Measurements from ENCODE around the gene NUP88. TPM values are rescaled to one million over a fixed set of nuclear protein-coding genes. Genes with fewer than 3 reads are reported as not detected.
A peak's percentile ranks its signal among the peaks of the same experiment; 100 is the strongest.
"Not testable (repeated sequence)": the region's sequence is repeated elsewhere in the genome, so short reads cannot be mapped to it uniquely, and the experiment has no call there.

NUP88 gene
- 100 to 1,000 TPM in 1 of 2 donors, 10 to 100 TPM in 1; 97.4 to 103 TPM for total RNA-seq

- no peaks in the 10 kb centered on the region for H3K27me3 Mint-ChIP-seq (ENCODE audit: low read depth)
- H3K36me3 Mint-ChIP-seq (ENCODE audit: insufficient read depth in 2 of 2): peaks cover 9 to 23% of the 10 kb centered on the region in 2 donors
- peak within 1 kb of the TSS; percentile 96 for H3K27ac Mint-ChIP-seq
- H3K4me1 Mint-ChIP-seq (ENCODE audit: low read depth): peaks cover 59% of the 10 kb centered on the region
- ATAC-seq (replicated peaks in 1 of 2) (peak; percentile 93 to 94), DNase-seq (peak; percentile 96 to 98)
- H3K4me3 Mint-ChIP-seq: peak within 1 kb of the TSS; percentile 96 to 97
- no peaks in the 10 kb centered on the region for H3K9me3 Mint-ChIP-seq
Observed at GRCh38 chr17:5419356-5419958, at the start of gene NUP88. Gene NUP88 (minus strand): TSS chr17:5419662. CDS start chr17:5419650, 12 bp downstream.

GRCh38 chr17:5468075-5468473, 48.6 kb upstream of the NUP88 start:
- peaks cover 3 to 7% of the 10 kb centered on the region in 2 donors for H3K36me3 Mint-ChIP-seq (ENCODE audit: insufficient read depth in 2 of 2)
- H3K4me1 Mint-ChIP-seq (ENCODE audit: low read depth): peaks cover 47% of the 10 kb centered on the region
- ATAC-seq (replicated peaks in 1 of 2) (peak; percentile 21 to 24), DNase-seq (peak in 1 of 2 donors; percentile 14)
- no peaks in the 10 kb centered on the region for H3K9me3 Mint-ChIP-seq
- no peaks in the 10 kb centered on the region for H3K27me3 Mint-ChIP-seq (ENCODE audit: low read depth)
- peak overlapping the region; percentile 60 for H3K27ac Mint-ChIP-seq
- peak overlapping the region; percentile 83 to 88 for H3K4me3 Mint-ChIP-seq

DNA sequence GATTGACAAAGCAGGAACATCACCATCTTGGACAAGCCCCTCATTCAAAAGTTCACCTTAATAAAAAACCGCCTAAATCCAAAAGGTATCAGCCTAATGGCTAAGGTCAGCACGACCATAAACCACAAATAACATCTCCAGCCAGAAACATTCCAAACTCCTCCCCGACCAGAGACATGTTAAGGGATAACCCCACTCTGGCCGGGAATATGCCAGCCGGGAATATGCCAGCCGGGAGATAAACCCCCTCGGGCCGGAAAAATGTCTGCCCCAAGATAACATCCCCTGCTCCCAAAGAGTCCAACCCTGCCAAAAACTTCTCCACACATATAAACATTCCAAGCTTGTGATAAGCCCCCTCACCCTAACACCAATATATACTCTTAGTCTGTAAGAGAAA, 48.0 kb upstream of the NUP88 start:
- DNase-seq (no peak), ATAC-seq (replicated peaks in 1 of 2) (no peak)
- H3K4me1 Mint-ChIP-seq (ENCODE audit: low read depth): peaks cover 47% of the 10 kb centered on the region

DNA sequence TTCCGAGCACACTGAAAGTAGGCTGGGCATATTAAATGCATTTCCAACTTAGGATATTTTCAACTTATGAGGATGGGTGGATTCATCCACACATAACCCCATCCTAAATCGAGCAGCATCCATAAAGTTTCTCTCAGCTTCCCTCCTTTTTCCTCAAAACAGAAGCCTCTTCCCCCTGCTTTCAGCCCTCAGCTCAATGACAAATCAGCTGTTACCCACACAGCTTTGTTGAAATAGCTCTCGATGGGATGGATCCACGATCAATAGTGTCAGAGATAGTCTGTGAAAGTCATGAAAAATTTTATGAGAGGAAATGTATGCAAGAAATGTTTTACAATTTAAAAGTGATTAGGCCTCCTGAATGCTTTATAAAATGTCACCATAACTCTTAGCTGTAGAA, 46.8 kb upstream of the NUP88 start:
- H3K27me3 Mint-ChIP-seq (ENCODE audit: low read depth): no peaks in the 10 kb centered on the region
- H3K4me1 Mint-ChIP-seq (ENCODE audit: low read depth): peaks cover 47% of the 10 kb centered on the region
- peaks cover 3 to 7% of the 10 kb centered on the region in 2 donors for H3K36me3 Mint-ChIP-seq (ENCODE audit: insufficient read depth in 2 of 2)
- DNase-seq: no peak
- H3K27ac Mint-ChIP-seq: peak overlapping the region; percentile 27
- no peak for ATAC-seq (replicated peaks in 1 of 2)
- H3K4me3 Mint-ChIP-seq: peak overlapping the region; percentile 83 to 88
- no peaks in the 10 kb centered on the region for H3K9me3 Mint-ChIP-seq

More for the DNA sequence above, 48.0 kb upstream of the NUP88 start:
- Mint-ChIP-seq H3K9me3 (no peaks in the 10 kb centered on the region), H3K4me3 (peak overlapping the region; percentile 83 to 88), H3K36me3 (ENCODE audit: insufficient read depth in 2 of 2) (peaks cover 3 to 8% of the 10 kb centered on the region in 2 donors), H3K27me3 (ENCODE audit: low read depth) (no peaks in the 10 kb centered on the region), H3K27ac (peak overlapping the region; percentile 60)

GRCh38 chr17:5464717-5465507, 45.5 kb upstream of the NUP88 start:
- Mint-ChIP-seq H3K4me3 (no peak overlapping the region), H3K27ac (peak overlapping the region; percentile 2), H3K4me1 (ENCODE audit: low read depth) (peaks cover 43% of the 10 kb centered on the region), H3K27me3 (ENCODE audit: low read depth) (no peaks in the 10 kb centered on the region), H3K36me3 (ENCODE audit: insufficient read depth in 2 of 2) (peaks cover 5 to 15% of the 10 kb centered on the region in 2 donors), H3K9me3 (no peaks in the 10 kb centered on the region)
- ATAC-seq (replicated peaks in 1 of 2) (no peak), DNase-seq (no peak)

GRCh38 chr17:5446786-5447185, 27.3 kb upstream of the NUP88 start:
- peaks cover 2 to 31% of the 10 kb centered on the region in 2 donors for H3K36me3 Mint-ChIP-seq (ENCODE audit: insufficient read depth in 2 of 2)
- ATAC-seq (replicated peaks in 1 of 2) (no peak), DNase-seq (no peak)
- H3K4me3 Mint-ChIP-seq: no peak overlapping the region
- H3K4me1 Mint-ChIP-seq (ENCODE audit: low read depth): no peaks in the 10 kb centered on the region
- no peak overlapping the region for H3K27ac Mint-ChIP-seq
- H3K9me3 Mint-ChIP-seq: no peaks in the 10 kb centered on the region
- H3K27me3 Mint-ChIP-seq (ENCODE audit: low read depth): no peaks in the 10 kb centered on the region

- Mint-ChIP-seq H3K27me3 (ENCODE audit: low read depth) (no peaks in the 10 kb centered on the region), H3K9me3 (no peaks in the 10 kb centered on the region), H3K36me3 (ENCODE audit: insufficient read depth in 2 of 2) (peaks cover 2 to 23% of the 10 kb centered on the region in 2 donors), H3K27ac (no peak overlapping the region), H3K4me3 (no peak overlapping the region), H3K4me1 (ENCODE audit: low read depth) (peaks cover 8% of the 10 kb centered on the region)
- ATAC-seq (replicated peaks in 1 of 2): no peak
- DNase-seq: no peak
Observed at GRCh38 chr17:5444209-5444608, 24.7 kb upstream of the NUP88 start.

- Mint-ChIP-seq H3K27ac (no peak overlapping the region), H3K36me3 (ENCODE audit: insufficient read depth in 2 of 2) (peaks cover 2 to 23% of the 10 kb centered on the region in 2 donors), H3K27me3 (ENCODE audit: low read depth) (no peaks in the 10 kb centered on the region), H3K9me3 (no peaks in the 10 kb centered on the region), H3K4me3 (no peak overlapping the region), H3K4me1 (ENCODE audit: low read depth) (peaks cover 9% of the 10 kb centered on the region)
- ATAC-seq (replicated peaks in 1 of 2) (no peak), DNase-seq (no peak)
Observed at GRCh38 chr17:5443728-5444127, 24.3 kb upstream of the NUP88 start.

DNA sequence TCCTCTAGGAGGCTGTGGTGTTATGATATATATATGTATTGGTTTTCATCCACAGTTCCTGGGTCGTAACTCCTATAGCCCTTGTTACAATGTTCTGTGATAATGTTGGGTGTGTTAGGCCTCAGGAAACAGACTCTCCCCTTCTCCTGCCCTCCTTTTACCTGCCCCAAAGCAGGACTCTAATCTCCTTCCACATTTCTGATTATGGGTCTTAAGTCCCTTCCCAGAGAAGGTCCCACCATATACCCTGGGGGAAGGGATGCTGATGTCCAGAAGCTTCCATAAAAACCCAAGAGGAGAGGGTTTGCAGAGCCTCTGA, 19.9 kb upstream of the NUP88 start:
- ATAC-seq (replicated peaks in 1 of 2) (no peak), DNase-seq (no peak)
- peak overlapping the region; percentile 88 to 99 for H3K4me3 Mint-ChIP-seq
- H3K4me1 Mint-ChIP-seq (ENCODE audit: low read depth): peaks cover 45% of the 10 kb centered on the region
- no peaks in the 10 kb centered on the region for H3K9me3 Mint-ChIP-seq
- H3K27ac Mint-ChIP-seq: peak overlapping the region; percentile 89
- H3K27me3 Mint-ChIP-seq (ENCODE audit: low read depth): no peaks in the 10 kb centered on the region
- peaks cover 2 to 20% of the 10 kb centered on the region in 2 donors for H3K36me3 Mint-ChIP-seq (ENCODE audit: insufficient read depth in 2 of 2)

GRCh38 chr17:5438716-5439445, 19.4 kb upstream of the NUP88 start, which contains the start of gene C1QBP:
Gene C1QBP (minus strand): TSS chr17:5439155. CDS start chr17:5439073, 82 bp downstream.
- Mint-ChIP-seq H3K36me3 (ENCODE audit: insufficient read depth in 2 of 2) (peaks cover 2 to 17% of the 10 kb centered on the region in 2 donors), H3K9me3 (no peaks in the 10 kb centered on the region), H3K4me1 (ENCODE audit: low read depth) (peaks cover 45% of the 10 kb centered on the region), H3K27me3 (ENCODE audit: low read depth) (no peaks in the 10 kb centered on the region), H3K27ac (peak within 1 kb of the TSS; percentile 97), H3K4me3 (peak within 1 kb of the TSS; percentile 88 to 99)
- ATAC-seq (replicated peaks in 1 of 2) (peak; percentile 91 to 92), DNase-seq (peak; percentile 92 to 97)

GRCh38 chr17:5437721-5438317, 18.4 kb upstream of the NUP88 start:
- DNase-seq (no peak), ATAC-seq (replicated peaks in 1 of 2) (no peak)
- Mint-ChIP-seq H3K27me3 (ENCODE audit: low read depth) (no peaks in the 10 kb centered on the region), H3K36me3 (ENCODE audit: insufficient read depth in 2 of 2) (peaks cover 2 to 17% of the 10 kb centered on the region in 2 donors), H3K27ac (peak overlapping the region; percentile 97), H3K4me3 (peak overlapping the region; percentile 88 to 99), H3K4me1 (ENCODE audit: low read depth) (peaks cover 45% of the 10 kb centered on the region), H3K9me3 (no peaks in the 10 kb centered on the region)

GRCh38 chr17:5435781-5436315, 16.4 kb upstream of the NUP88 start:
- not testable (repeated sequence) for H3K27me3 Mint-ChIP-seq (ENCODE audit: low read depth); DNase-seq; H3K9me3 Mint-ChIP-seq; ATAC-seq (replicated peaks in 1 of 2)
- Mint-ChIP-seq H3K4me3 (peak overlapping the region; percentile 88 to 99), H3K27ac (peak overlapping the region; percentile 97), H3K4me1 (ENCODE audit: low read depth) (peaks cover 57% of the 10 kb centered on the region), H3K36me3 (ENCODE audit: insufficient read depth in 2 of 2) (peaks cover 2 to 19% of the 10 kb centered on the region in 2 donors)
